Osteocyte (in vitro differentiated cells): ENCODE measurements around the gene TMEM120A. TPM values are rescaled to one million over a fixed set of nuclear protein-coding genes. Genes with fewer than 3 reads are reported as not detected.

Source experiments
- DNase-seq: peaks from one replicate; pipeline ENCODE4 v3.0.0; 2021; ENCODE audit warnings: mixed read lengths; ENCODE audit not compliant: unreplicated experiment; ENCODE audit errors: extremely low spot score
- H3K27ac Mint-ChIP-seq: one replicate; pipeline ENCODE4 v1.8.0; 2021; ENCODE audit warnings: mild to moderate bottlenecking, mixed read lengths; ENCODE audit not compliant: unreplicated experiment
- H3K27me3 Mint-ChIP-seq: one replicate; pipeline ENCODE4 v1.8.0; 2021; ENCODE audit warnings: mixed read lengths; ENCODE audit not compliant: unreplicated experiment
- H3K36me3 Mint-ChIP-seq: one replicate; pipeline ENCODE4 v1.8.0; 2021; ENCODE audit warnings: mixed read lengths; ENCODE audit not compliant: unreplicated experiment
- H3K4me1 Mint-ChIP-seq: one replicate; pipeline ENCODE4 v1.8.0; 2021; ENCODE audit warnings: mixed read lengths; ENCODE audit not compliant: unreplicated experiment
- H3K4me3 Mint-ChIP-seq: one replicate; pipeline ENCODE4 v1.8.0; 2021; ENCODE audit warnings: mild to moderate bottlenecking, moderate library complexity, mixed read lengths; ENCODE audit not compliant: unreplicated experiment
- H3K9me3 Mint-ChIP-seq: one replicate; pipeline ENCODE4 v1.8.0; 2021; ENCODE audit warnings: mixed read lengths; ENCODE audit not compliant: unreplicated experiment
- CTCF ChIP-seq: fragments of 200-600 bp; sonication (generic); IDR thresholded peaks from 2 replicates; pipeline ENCODE4 v1.5.0; 2021; ENCODE audit warnings: antibody characterized with exemption, mild to moderate bottlenecking, moderate library complexity
- total RNA-seq: library from RNA; stranded (reverse); gene quantifications from 2 replicates; pipeline ENCODE4 v1.2.1, GENCODE V29; 2021

TMEM120A gene
- total RNA-seq, 1 donor from 2014 or later: 37.6 TPM

GRCh38 chr7:75989500-75990388 lies 4.7 kb downstream of the TMEM120A start:
- no peaks in the 10 kb centered on the region for H3K27me3 Mint-ChIP-seq
- no peak for DNase-seq
- no peak overlapping the region for H3K4me3 Mint-ChIP-seq
- H3K36me3 Mint-ChIP-seq: peaks cover 4% of the 10 kb centered on the region
- H3K9me3 Mint-ChIP-seq: no peaks in the 10 kb centered on the region
- peaks cover 13% of the 10 kb centered on the region for H3K4me1 Mint-ChIP-seq
- no peak for TF ChIP-seq CTCF
- H3K27ac Mint-ChIP-seq: no peak overlapping the region

GRCh38 chr7:75988568-75989499 lies 5.6 kb downstream of the TMEM120A start:
- TF ChIP-seq CTCF: no peak
- no peak for DNase-seq
- Mint-ChIP-seq H3K9me3 (no peaks in the 10 kb centered on the region), H3K27me3 (no peaks in the 10 kb centered on the region), H3K27ac (no peak overlapping the region), H3K4me1 (peaks cover 13% of the 10 kb centered on the region), H3K36me3 (peaks cover 4% of the 10 kb centered on the region), H3K4me3 (no peak overlapping the region)

- Mint-ChIP-seq H3K36me3 (peaks cover 6% of the 10 kb centered on the region), H3K27me3 (no peaks in the 10 kb centered on the region), H3K4me3 (no peak overlapping the region)
These were observed 6.4 kb downstream of the TMEM120A start for GRCh38 chr7:75987805-75988567.

GRCh38 chr7:75987026-75987804 lies 7.2 kb downstream of the TMEM120A start:
- Mint-ChIP-seq H3K27ac (no peak overlapping the region), H3K4me1 (peaks cover 10% of the 10 kb centered on the region), H3K36me3 (peaks cover 6% of the 10 kb centered on the region), H3K27me3 (no peaks in the 10 kb centered on the region), H3K9me3 (no peaks in the 10 kb centered on the region), H3K4me3 (no peak overlapping the region)
- DNase-seq: no peak
- TF ChIP-seq CTCF: no peak

More at GRCh38 chr7:75987805-75988567, 6.4 kb downstream of the TMEM120A start:
- H3K9me3 Mint-ChIP-seq: no peaks in the 10 kb centered on the region
- peaks cover 10% of the 10 kb centered on the region for H3K4me1 Mint-ChIP-seq
- no peak for TF ChIP-seq CTCF
- H3K27ac Mint-ChIP-seq: no peak overlapping the region
- no peak for DNase-seq
